Measurements from ENCODE around the gene RETREG1.

The RETREG1 gene

GRCh38 chr5:16464231-16464630 lies 152.6 kb downstream of the RETREG1 start:
- no peaks in the 10 kb centered on the region for H3K27me3 ChIP-seq (ENCODE audit: insufficient read depth, low read length, poor library complexity)

GRCh38 chr5:16461782-16462181 lies 155.0 kb downstream of the RETREG1 start:
- no peak overlapping the region for H3K27ac ChIP-seq (ENCODE audit: low read length)
- no peak for ATAC-seq (ENCODE audit: insufficient read depth, low read depth)
- peak overlapping the region; percentile 37 for H3K4me2 ChIP-seq (ENCODE audit: insufficient read depth, low read length)
- H3K9ac ChIP-seq (ENCODE audit: low read depth, low read length): no peak overlapping the region
- H3K79me2 ChIP-seq (ENCODE audit: insufficient read depth, low read length): peaks cover 68% of the 10 kb centered on the region
- H2AFZ ChIP-seq (ENCODE audit: low read depth, low read length): no peak overlapping the region
- TF ChIP-seq EZH2 (IDR thresholded peaks at IDR 0.05; ENCODE audit: borderline replicate concordance, low read depth, low read length, severe bottlenecking): no peak
- no peak for TF ChIP-seq CTCF (IDR thresholded peaks at IDR 0.05; ENCODE audit: borderline replicate concordance, extremely low read depth, low read length, poor library complexity, severe bottlenecking)
- peaks cover 79% of the 10 kb centered on the region for H3K36me3 ChIP-seq (ENCODE audit: insufficient read depth, low read length)
- H3K4me1 ChIP-seq (ENCODE audit: insufficient read depth, low read length): peaks cover 48% of the 10 kb centered on the region
- no peaks in the 10 kb centered on the region for H3K27me3 ChIP-seq (ENCODE audit: insufficient read depth, low read length, poor library complexity)
- no peaks in the 10 kb centered on the region for H3K9me3 ChIP-seq (ENCODE audit: insufficient read depth, low read length, severe bottlenecking)
- DNase-seq: no peak
- peak overlapping the region in 1 of 2 experiments; percentile 22; a peak in 1 of 4 replicates for H3K4me3 ChIP-seq (ENCODE audit: low read depth in 1 of 2, low read length in 2 of 2)
- peaks cover 41% of the 10 kb centered on the region for H4K20me1 ChIP-seq (ENCODE audit: insufficient read depth, low read length)

More at GRCh38 chr5:16464231-16464630, 152.6 kb downstream of the RETREG1 start:
- ATAC-seq (ENCODE audit: insufficient read depth, low read depth): no peak
- peaks cover 62% of the 10 kb centered on the region for H3K4me1 ChIP-seq (ENCODE audit: insufficient read depth, low read length)
- H3K9ac ChIP-seq (ENCODE audit: low read depth, low read length): peak overlapping the region; percentile 81
- peak overlapping the region; percentile 93 for H3K4me2 ChIP-seq (ENCODE audit: insufficient read depth, low read length)
- peaks cover 73% of the 10 kb centered on the region for H3K79me2 ChIP-seq (ENCODE audit: insufficient read depth, low read length)
- H2AFZ ChIP-seq (ENCODE audit: low read depth, low read length): no peak overlapping the region
- peaks cover 56% of the 10 kb centered on the region for H3K36me3 ChIP-seq (ENCODE audit: insufficient read depth, low read length)
- TF ChIP-seq EZH2 (IDR thresholded peaks at IDR 0.05; ENCODE audit: borderline replicate concordance, low read depth, low read length, severe bottlenecking): no peak
- TF ChIP-seq CTCF (IDR thresholded peaks at IDR 0.05; ENCODE audit: borderline replicate concordance, extremely low read depth, low read length, poor library complexity, severe bottlenecking): no peak
- no peak for DNase-seq
- H3K9me3 ChIP-seq (ENCODE audit: insufficient read depth, low read length, severe bottlenecking): no peaks in the 10 kb centered on the region
- peak overlapping the region; percentile 72 to 88; a peak in 3 of 4 replicates for H3K4me3 ChIP-seq (ENCODE audit: low read depth in 1 of 2, low read length in 2 of 2)
- H3K27ac ChIP-seq (ENCODE audit: low read length): peak overlapping the region; percentile 89
- H4K20me1 ChIP-seq (ENCODE audit: insufficient read depth, low read length): peaks cover 34% of the 10 kb centered on the region

DNA sequence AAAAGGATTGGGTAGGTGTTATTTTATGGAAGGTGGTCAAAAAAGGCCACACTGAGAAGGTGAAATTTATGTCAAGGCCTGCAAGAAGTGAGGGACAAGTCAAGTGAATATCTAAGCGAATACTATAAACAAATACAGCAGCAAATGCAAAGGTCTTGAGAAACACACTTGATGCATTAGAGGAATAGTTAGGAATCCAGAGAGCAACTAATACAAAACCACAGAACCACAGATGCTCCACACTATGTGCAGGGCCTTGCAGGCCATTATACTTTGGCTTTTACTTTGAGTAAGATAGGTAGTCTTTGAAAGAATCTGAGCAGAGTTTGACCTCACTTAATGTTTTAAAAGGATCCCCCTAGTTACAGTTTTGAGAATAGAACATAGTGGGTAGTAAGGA lies 155.8 kb downstream of the RETREG1 start:
- Histone ChIP-seq H3K36me3 (ENCODE audit: insufficient read depth, low read length) (peaks cover 86% of the 10 kb centered on the region), H3K4me2 (ENCODE audit: insufficient read depth, low read length) (peak overlapping the region; percentile 37; the same call in 1 of the 2 replicates), H3K27ac (ENCODE audit: low read length) (no peak overlapping the region), H4K20me1 (ENCODE audit: insufficient read depth, low read length) (peaks cover 48% of the 10 kb centered on the region), H3K79me2 (ENCODE audit: insufficient read depth, low read length) (peaks cover 67% of the 10 kb centered on the region), H2AFZ (ENCODE audit: low read depth, low read length) (no peak overlapping the region), H3K4me1 (ENCODE audit: insufficient read depth, low read length) (peaks cover 48% of the 10 kb centered on the region), H3K9ac (ENCODE audit: low read depth, low read length) (no peak overlapping the region), H3K27me3 (ENCODE audit: insufficient read depth, low read length, poor library complexity) (no peaks in the 10 kb centered on the region), H3K9me3 (ENCODE audit: insufficient read depth, low read length, severe bottlenecking) (no peaks in the 10 kb centered on the region), H3K4me3 (ENCODE audit: low read depth in 1 of 2, low read length in 2 of 2) (no peak overlapping the region)
- ATAC-seq (ENCODE audit: insufficient read depth, low read depth) (no peak), DNase-seq (no peak)
- no peak for TF ChIP-seq CTCF (IDR thresholded peaks at IDR 0.05; ENCODE audit: borderline replicate concordance, extremely low read depth, low read length, poor library complexity, severe bottlenecking)
- no peak for TF ChIP-seq EZH2 (IDR thresholded peaks at IDR 0.05; ENCODE audit: borderline replicate concordance, low read depth, low read length, severe bottlenecking)
